Colonic mucosa (tissue), 4 donors: ENCODE measurements around the gene OR10H5. TPM values are rescaled to one million over a fixed set of nuclear protein-coding genes. Genes with fewer than 3 reads are reported as not detected.
"Not testable (repeated sequence)": the region's sequence is repeated elsewhere in the genome, so short reads cannot be mapped to it uniquely, and the experiment has no call there.

ENCODE experiments used
- DNase-seq: peaks from one replicate; pipeline ENCODE4 v3.0.0-alpha.2; 2020
- H3K27ac ChIP-seq: fragments of 200-600 bp; one replicate; pipeline ENCODE4 v1.8.0; 2021
- H3K27me3 ChIP-seq: fragments of 200-600 bp; one replicate; pipeline ENCODE4 v1.8.0; 2021
- H3K36me3 ChIP-seq: fragments of 200-600 bp; one replicate; pipeline ENCODE4 v1.8.0; 2021
- H3K4me1 ChIP-seq: fragments of 200-600 bp; one replicate; pipeline ENCODE4 v1.8.0; 2021; ENCODE audit warnings: mild to moderate bottlenecking
- H3K4me3 ChIP-seq: fragments of 200-600 bp; one replicate; pipeline ENCODE4 v1.8.0; 2021
- H3K9ac ChIP-seq, 2 donors: one replicate each; pipeline ENCODE4 v1.7.0; 2013; ENCODE audit warnings: control low read depth in 2 of 2, low read depth in 2 of 2, low read length in 2 of 2
- H3K9me3 ChIP-seq: fragments of 200-600 bp; one replicate; pipeline ENCODE4 v1.8.0; 2021
- CTCF ChIP-seq: fragments of 200-600 bp; IDR thresholded peaks from one replicate; pipeline ENCODE4 v1.8.0; 2022; ENCODE audit warnings: antibody characterized with exemption, mild to moderate bottlenecking
- intact Hi-C: fragments of 100-400 bp; cut with DNase I; formaldehyde crosslinking; loops from one replicate; pipeline ENCODE4 v1.14.1; 2022
- total RNA-seq, 2 donors: library from RNA; stranded (reverse); fragmentation: NEBNext Ultra II Directional in 1 of 2; extraction: Animal tissue kit (Norgen Biotek cat#: 25700) in 1 of 2; gene quantifications; one replicate each; pipeline ENCODE4 v1.2.1, GENCODE V29; 2021
- donor health status: healthy.
- donor health status: DM: no; HTN: no; CAD: no.
- donor health status: DM: no; HTN: no; CAD: no.

The OR10H5 gene
- total RNA-seq, 2 donors from 2014 or later: not detected

- peak; percentile 41 for TF ChIP-seq CTCF
- Histone ChIP-seq H3K4me1 (no peaks in the 10 kb centered on the region), H3K27ac (no peak overlapping the region), H3K9me3 (no peaks in the 10 kb centered on the region), H3K36me3 (no peaks in the 10 kb centered on the region), H3K4me3 (no peak overlapping the region), H3K9ac (no peak overlapping the region), H3K27me3 (no peaks in the 10 kb centered on the region)
- intact Hi-C loops: loop anchor here (5.0 kb wide), 1 partner anchor 133 kb away; no protein-coding TSS in a partner anchor
- DNase-seq: peak; percentile 26
Measured at GRCh38 chr19:15759962-15760565, 27.4 kb upstream of the OR10H5 start.

GRCh38 chr19:15769586-15769985 lies 17.9 kb upstream of the OR10H5 start:
- Histone ChIP-seq H3K36me3 (no peaks in the 10 kb centered on the region), H3K9me3 (no peaks in the 10 kb centered on the region), H3K4me3 (no peak overlapping the region), H3K27me3 (no peaks in the 10 kb centered on the region), H3K27ac (no peak overlapping the region), H3K4me1 (no peaks in the 10 kb centered on the region), H3K9ac (no peak overlapping the region)
- TF ChIP-seq CTCF: no peak
- intact Hi-C loops: no loop called here
- DNase-seq: no peak

GRCh38 chr19:15774159-15774558 lies 13.3 kb upstream of the OR10H5 start:
- not testable (repeated sequence) for H3K36me3 ChIP-seq

GRCh38 chr19:15775249-15775648 lies 12.2 kb upstream of the OR10H5 start:
- H3K9me3 ChIP-seq: no peaks in the 10 kb centered on the region
- intact Hi-C loops: no loop called here
- H3K4me1 ChIP-seq: no peaks in the 10 kb centered on the region
- no peak for TF ChIP-seq CTCF
- no peaks in the 10 kb centered on the region for H3K27me3 ChIP-seq
- no peaks in the 10 kb centered on the region for H3K36me3 ChIP-seq
- H3K9ac ChIP-seq: no peak overlapping the region
- no peak for DNase-seq
- H3K4me3 ChIP-seq: no peak overlapping the region
- no peak overlapping the region for H3K27ac ChIP-seq

More at GRCh38 chr19:15774159-15774558, 13.3 kb upstream of the OR10H5 start:
- H3K9me3 ChIP-seq, intact Hi-C loops, H3K9ac ChIP-seq, H3K4me3 ChIP-seq, DNase-seq, H3K27me3 ChIP-seq, H3K4me1 ChIP-seq, H3K27ac ChIP-seq: not testable (repeated sequence)

GRCh38 chr19:15776264-15776663 lies 11.2 kb upstream of the OR10H5 start:
- Histone ChIP-seq H3K4me3 (no peak overlapping the region), H3K27me3 (no peaks in the 10 kb centered on the region), H3K27ac (no peak overlapping the region), H3K4me1 (no peaks in the 10 kb centered on the region), H3K9me3 (no peaks in the 10 kb centered on the region), H3K36me3 (no peaks in the 10 kb centered on the region), H3K9ac (no peak overlapping the region)
- intact Hi-C loops: no loop called here
- DNase-seq: no peak
- no peak for TF ChIP-seq CTCF
